ENCODE results near the gene ATP2A2.

ATP2A2 gene

GRCh38 chr12:110269622-110270124, 11.4 kb upstream of the ATP2A2 start:
- Histone ChIP-seq H2AFZ (ENCODE audit: low read depth, low read length) (peak overlapping the region; percentile 2), H3K4me3 (ENCODE audit: insufficient read depth in 1 of 2, low read depth in 1 of 2, low read length in 2 of 2) (peak overlapping the region in 1 of 2 experiments; percentile 26), H3K36me3 (ENCODE audit: control insufficient read depth in 1 of 2, insufficient read depth in 2 of 2, low read depth in 1 of 2, low read length in 2 of 2) (no peaks in the 10 kb centered on the region), H3K18ac (ENCODE audit: low read depth in 1 of 2, low read length in 2 of 2) (peak overlapping the region; percentile 67 to 92), H4K91ac (ENCODE audit: low read length) (peak overlapping the region; percentile 94), H3K9me3 (ENCODE audit: control insufficient read depth, low read length) (no peaks in the 10 kb centered on the region), H3K4me2 (ENCODE audit: low read length, poor library complexity, severe bottlenecking) (no peak overlapping the region), H2BK15ac (ENCODE audit: low read depth, poor library complexity, severe bottlenecking) (peak overlapping the region; percentile 86), H3K4me1 (ENCODE audit: control insufficient read depth, insufficient read depth, low read depth, low read length) (peaks cover 18% of the 10 kb centered on the region), H3K27me3 (ENCODE audit: control insufficient read depth in 1 of 2, insufficient read depth in 1 of 2, low read length in 2 of 2) (no peaks in the 10 kb centered on the region), H3K14ac (ENCODE audit: low read length in 2 of 2) (no peak overlapping the region), H3K9ac (ENCODE audit: low read length) (peak overlapping the region; percentile 59), H3K4ac (ENCODE audit: low read depth in 1 of 2, low read length in 2 of 2) (peak overlapping the region; percentile 39 to 83), H3K79me1 (replicated peaks; ENCODE audit: low read length, poor library complexity, severe bottlenecking) (no peaks in the 10 kb centered on the region), H2BK5ac (ENCODE audit: low read depth, low read length, poor library complexity, severe bottlenecking) (peak overlapping the region; percentile 37), H4K8ac (ENCODE audit: low read length) (peak overlapping the region; percentile 5), H2BK12ac (ENCODE audit: low read length in 2 of 2) (peak overlapping the region; percentile 79 to 95), H2BK120ac (ENCODE audit: low read depth, low read length) (peak overlapping the region; percentile 92), H3K23ac (ENCODE audit: low read length in 2 of 2) (no peak overlapping the region), H2AK5ac (ENCODE audit: low read length, severe bottlenecking) (peak overlapping the region; percentile 75), H3K27ac (ENCODE audit: low read length, poor library complexity, severe bottlenecking) (no peak overlapping the region)
- peak; percentile 77 for DNase-seq
- WGBS: 30% methylated on average over 5 of the region's 8 CpGs

DNA sequence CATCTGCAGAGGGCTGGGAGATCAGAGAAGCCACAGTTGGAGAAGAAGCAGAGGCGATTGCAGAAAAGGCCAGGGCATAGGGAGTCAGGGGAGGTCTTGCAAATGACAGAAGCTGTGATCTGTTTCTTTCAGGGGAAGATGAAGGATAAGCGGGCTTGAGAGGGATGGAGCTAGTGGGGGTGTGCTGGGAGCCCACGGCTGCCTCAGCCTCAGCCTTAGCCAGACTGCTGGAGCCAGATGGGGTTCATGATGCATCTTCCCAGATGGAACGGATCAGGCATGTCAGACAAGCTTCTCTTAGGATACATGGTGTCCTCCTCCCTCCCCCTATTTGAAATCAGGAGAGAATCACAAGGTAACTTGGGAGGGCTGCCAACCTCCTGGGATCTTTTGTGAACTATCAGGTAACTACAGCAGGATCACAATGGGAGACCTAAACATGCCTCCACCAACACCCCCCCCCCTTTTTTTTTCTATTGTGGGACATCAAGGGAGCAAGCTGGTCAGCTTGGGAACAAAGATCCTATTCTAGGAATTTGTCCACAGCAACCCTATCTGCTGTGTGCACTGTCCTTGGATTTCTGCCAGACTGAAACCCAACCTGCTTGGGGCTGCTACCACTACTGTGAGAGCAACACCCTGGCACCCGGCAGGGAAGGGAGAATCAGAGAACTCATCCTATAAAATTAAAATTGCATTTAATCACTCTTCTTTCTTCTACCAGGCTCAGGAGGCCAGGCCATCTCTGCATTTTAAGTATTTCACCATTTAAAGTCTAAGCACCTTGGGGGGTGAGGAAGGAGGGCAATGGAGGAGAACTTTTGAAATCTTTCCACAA, 10.7 kb upstream of the ATP2A2 start:
- H2AFZ ChIP-seq (ENCODE audit: low read depth, low read length): no peak overlapping the region

DNA sequence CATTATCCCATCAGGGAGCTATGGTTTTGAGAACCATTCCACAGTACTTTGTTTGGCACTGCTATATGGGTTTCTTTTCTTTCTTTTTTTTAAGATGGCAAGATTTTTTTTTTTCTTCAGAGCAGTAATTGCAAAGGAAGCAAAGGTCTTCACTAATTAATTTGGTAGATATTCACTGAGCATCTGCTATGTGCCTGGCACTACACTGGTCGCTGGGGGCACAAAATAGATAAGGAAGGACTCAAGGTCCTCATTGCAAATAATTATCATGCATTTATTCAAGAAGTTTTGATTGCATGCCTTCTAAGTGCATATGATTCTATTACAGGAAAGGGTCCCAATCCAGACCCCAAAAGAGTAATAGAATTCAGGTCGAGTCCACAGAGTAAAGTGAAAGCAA, 10.0 kb upstream of the ATP2A2 start:
- Histone ChIP-seq H3K4ac (ENCODE audit: low read depth in 1 of 2, low read length in 2 of 2) (no peak overlapping the region), H2BK15ac (ENCODE audit: low read depth, poor library complexity, severe bottlenecking) (no peak overlapping the region), H2BK120ac (ENCODE audit: low read depth, low read length) (no peak overlapping the region), H3K9ac (ENCODE audit: low read length) (peak overlapping the region; percentile 3), H2BK5ac (ENCODE audit: low read depth, low read length, poor library complexity, severe bottlenecking) (no peak overlapping the region), H2BK12ac (ENCODE audit: low read length in 2 of 2) (no peak overlapping the region), H2AK5ac (ENCODE audit: low read length, severe bottlenecking) (no peak overlapping the region), H3K4me1 (ENCODE audit: control insufficient read depth, insufficient read depth, low read depth, low read length) (peaks cover 18% of the 10 kb centered on the region), H3K18ac (ENCODE audit: low read depth in 1 of 2, low read length in 2 of 2) (no peak overlapping the region), H3K9me3 (ENCODE audit: control insufficient read depth, low read length) (no peaks in the 10 kb centered on the region), H4K8ac (ENCODE audit: low read length) (no peak overlapping the region), H3K36me3 (ENCODE audit: control insufficient read depth in 1 of 2, insufficient read depth in 2 of 2, low read depth in 1 of 2, low read length in 2 of 2) (no peaks in the 10 kb centered on the region), H2AFZ (ENCODE audit: low read depth, low read length) (no peak overlapping the region), H3K4me2 (ENCODE audit: low read length, poor library complexity, severe bottlenecking) (no peak overlapping the region), H3K23ac (ENCODE audit: low read length in 2 of 2) (no peak overlapping the region), H3K27me3 (ENCODE audit: control insufficient read depth in 1 of 2, insufficient read depth in 1 of 2, low read length in 2 of 2) (no peaks in the 10 kb centered on the region), H3K27ac (ENCODE audit: low read length, poor library complexity, severe bottlenecking) (no peak overlapping the region), H4K91ac (ENCODE audit: low read length) (no peak overlapping the region), H3K4me3 (ENCODE audit: insufficient read depth in 1 of 2, low read depth in 1 of 2, low read length in 2 of 2) (no peak overlapping the region), H3K79me1 (replicated peaks; ENCODE audit: low read length, poor library complexity, severe bottlenecking) (no peaks in the 10 kb centered on the region), H3K14ac (ENCODE audit: low read length in 2 of 2) (no peak overlapping the region)
- 81% methylated on average over 2 of the region's 2 CpGs for WGBS
- no peak for DNase-seq

More for the DNA sequence above, 10.7 kb upstream of the ATP2A2 start:
- peak overlapping the region; percentile 10 to 83 for H3K4ac ChIP-seq (ENCODE audit: low read depth in 1 of 2, low read length in 2 of 2)
- 40% methylated on average over 5 of the region's 5 CpGs for WGBS
- no peaks in the 10 kb centered on the region for H3K27me3 ChIP-seq (ENCODE audit: control insufficient read depth in 1 of 2, insufficient read depth in 1 of 2, low read length in 2 of 2)
- no peak overlapping the region for H3K4me2 ChIP-seq (ENCODE audit: low read length, poor library complexity, severe bottlenecking)
- H3K9me3 ChIP-seq (ENCODE audit: control insufficient read depth, low read length): no peaks in the 10 kb centered on the region
- H3K36me3 ChIP-seq (ENCODE audit: control insufficient read depth in 1 of 2, insufficient read depth in 2 of 2, low read depth in 1 of 2, low read length in 2 of 2): no peaks in the 10 kb centered on the region
- H2BK12ac ChIP-seq (ENCODE audit: low read length in 2 of 2): peak overlapping the region; percentile 79
- peak overlapping the region; percentile 3 for H3K9ac ChIP-seq (ENCODE audit: low read length)
- DNase-seq: peak; percentile 82
- no peak overlapping the region for H3K23ac ChIP-seq (ENCODE audit: low read length in 2 of 2)
- peak overlapping the region in 1 of 2 experiments; percentile 26 for H3K4me3 ChIP-seq (ENCODE audit: insufficient read depth in 1 of 2, low read depth in 1 of 2, low read length in 2 of 2)
- peak overlapping the region; percentile 5 for H4K8ac ChIP-seq (ENCODE audit: low read length)
- H2BK5ac ChIP-seq (ENCODE audit: low read depth, low read length, poor library complexity, severe bottlenecking): no peak overlapping the region
- peak overlapping the region; percentile 55 for H2BK120ac ChIP-seq (ENCODE audit: low read depth, low read length)
- H3K14ac ChIP-seq (ENCODE audit: low read length in 2 of 2): no peak overlapping the region
- peak overlapping the region; percentile 75 for H2AK5ac ChIP-seq (ENCODE audit: low read length, severe bottlenecking)
- peaks cover 18% of the 10 kb centered on the region for H3K4me1 ChIP-seq (ENCODE audit: control insufficient read depth, insufficient read depth, low read depth, low read length)
- H3K18ac ChIP-seq (ENCODE audit: low read depth in 1 of 2, low read length in 2 of 2): peak overlapping the region; percentile 58 to 92
- no peak overlapping the region for H2BK15ac ChIP-seq (ENCODE audit: low read depth, poor library complexity, severe bottlenecking)
- H3K27ac ChIP-seq (ENCODE audit: low read length, poor library complexity, severe bottlenecking): no peak overlapping the region
- H4K91ac ChIP-seq (ENCODE audit: low read length): peak overlapping the region; percentile 22
- H3K79me1 ChIP-seq (replicated peaks; ENCODE audit: low read length, poor library complexity, severe bottlenecking): no peaks in the 10 kb centered on the region

DNA sequence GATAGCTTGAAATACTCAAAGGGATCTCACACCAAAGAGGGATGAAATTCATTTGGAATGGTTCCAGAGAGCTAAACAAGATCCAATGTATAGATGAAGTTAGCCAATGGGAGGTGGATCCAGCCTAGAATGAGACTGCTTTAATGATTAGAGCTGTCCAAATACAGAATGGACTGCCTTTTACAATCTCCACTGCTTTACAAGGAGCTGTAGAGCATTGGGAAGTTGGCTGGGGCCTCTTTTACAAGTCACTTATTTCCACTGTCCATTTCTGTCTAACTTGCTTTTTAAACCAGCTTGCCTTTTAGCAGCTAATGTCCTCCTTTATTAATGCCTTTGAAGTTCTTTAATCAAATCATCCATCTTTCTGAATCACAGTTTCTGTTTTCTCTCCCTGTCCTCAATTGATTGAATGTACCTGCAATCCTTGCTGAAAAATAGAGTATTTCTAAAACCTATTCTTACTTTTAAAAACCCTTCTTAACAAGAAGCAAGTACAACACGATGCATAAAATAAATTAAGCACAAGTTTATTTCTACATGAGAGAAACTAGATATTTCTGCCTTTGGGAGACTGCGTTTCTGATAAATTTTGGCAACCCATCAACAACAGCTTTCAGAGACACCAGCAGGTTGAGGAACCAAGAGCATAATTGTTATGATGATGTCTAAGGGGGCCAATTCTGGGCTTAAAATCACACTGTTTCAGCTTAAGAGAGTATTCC, 3.4 kb upstream of the ATP2A2 start:
- DNase-seq: no peak
- H2BK15ac ChIP-seq (ENCODE audit: low read depth, poor library complexity, severe bottlenecking): no peak overlapping the region
- no peak overlapping the region for H2BK120ac ChIP-seq (ENCODE audit: low read depth, low read length)
- H3K27me3 ChIP-seq (ENCODE audit: control insufficient read depth in 1 of 2, insufficient read depth in 1 of 2, low read length in 2 of 2): no peaks in the 10 kb centered on the region
- H3K36me3 ChIP-seq (ENCODE audit: control insufficient read depth in 1 of 2, insufficient read depth in 2 of 2, low read depth in 1 of 2, low read length in 2 of 2): peaks cover 0 to 3% of the 10 kb centered on the region in 2 experiments
- H2BK12ac ChIP-seq (ENCODE audit: low read length in 2 of 2): no peak overlapping the region
- peaks cover 4% of the 10 kb centered on the region for H3K4me1 ChIP-seq (ENCODE audit: control insufficient read depth, insufficient read depth, low read depth, low read length)
- no peak overlapping the region for H3K4me2 ChIP-seq (ENCODE audit: low read length, poor library complexity, severe bottlenecking)
- no peak overlapping the region for H3K23ac ChIP-seq (ENCODE audit: low read length in 2 of 2)
- no peak overlapping the region for H3K18ac ChIP-seq (ENCODE audit: low read depth in 1 of 2, low read length in 2 of 2)
- no peaks in the 10 kb centered on the region for H3K79me1 ChIP-seq (replicated peaks; ENCODE audit: low read length, poor library complexity, severe bottlenecking)
- H3K9ac ChIP-seq (ENCODE audit: low read length): no peak overlapping the region
- no peak overlapping the region for H3K4ac ChIP-seq (ENCODE audit: low read depth in 1 of 2, low read length in 2 of 2)
- no peak overlapping the region for H4K8ac ChIP-seq (ENCODE audit: low read length)
- no peak overlapping the region for H3K4me3 ChIP-seq (ENCODE audit: insufficient read depth in 1 of 2, low read depth in 1 of 2, low read length in 2 of 2)
- no peak overlapping the region for H2BK5ac ChIP-seq (ENCODE audit: low read depth, low read length, poor library complexity, severe bottlenecking)
- no peak overlapping the region for H4K91ac ChIP-seq (ENCODE audit: low read length)
- H3K27ac ChIP-seq (ENCODE audit: low read length, poor library complexity, severe bottlenecking): no peak overlapping the region
- no peak overlapping the region for H3K14ac ChIP-seq (ENCODE audit: low read length in 2 of 2)
- H2AK5ac ChIP-seq (ENCODE audit: low read length, severe bottlenecking): no peak overlapping the region
- 83% methylated on average over 2 of the region's 2 CpGs for WGBS
- H3K9me3 ChIP-seq (ENCODE audit: control insufficient read depth, low read length): no peaks in the 10 kb centered on the region
- no peak overlapping the region for H2AFZ ChIP-seq (ENCODE audit: low read depth, low read length)

All from mesenchymal stem cell (in vitro differentiated cells and primary cell).